ENCODE data around the gene WRAP73. TPM values are rescaled to one million over a fixed set of nuclear protein-coding genes. Genes with fewer than 3 reads are reported as not detected.

Gene WRAP73
- total RNA-seq, result 10 to 100 TPM; 22.1 to 24.9 TPM

- H3K27ac ChIP-seq, result no peak within 1 kb of the TSS
These were observed at the start of gene WRAP73 for GRCh38 chr1:3649342-3650247. TSS of gene WRAP73 (minus strand) at chr1:3650103. CDS start at chr1:3649999, 104 bp downstream.

GRCh38 chr1:3699596-3699995 lies 49.7 kb upstream of the WRAP73 start:
- H3K4me3 ChIP-seq, result no peak overlapping the region
- H3K27me3 ChIP-seq (replicated peaks; ENCODE audit: insufficient read depth), result no peaks in the 10 kb centered on the region
- H3K27ac ChIP-seq, result no peak overlapping the region
- H3K9me3 ChIP-seq, result no peaks in the 10 kb centered on the region
- H3K4me1 ChIP-seq (ENCODE audit: control insufficient read depth in 1 of 2, low read depth in 2 of 2), result peaks cover 0 to 5% of the 10 kb centered on the region in 2 donors
- no peaks in the 10 kb centered on the region for H3K36me3 ChIP-seq
- no peak for DNase-seq (ENCODE audit: low spot score)
- ATAC-seq (ENCODE audit: insufficient number of reproducible peaks, low FRiP score, low read depth), result no peak
- no peak for TF ChIP-seq CTCF (IDR thresholded peaks at IDR 0.05)

More at GRCh38 chr1:3649342-3650247, at the start of gene WRAP73:
- Histone ChIP-seq H3K9me3 (no peaks in the 10 kb centered on the region), H3K36me3 (peaks cover 25% of the 10 kb centered on the region), H3K4me3 (peak within 1 kb of the TSS; percentile 88), H3K4me1 (ENCODE audit: control insufficient read depth in 1 of 2, low read depth in 2 of 2) (peaks cover 17 to 36% of the 10 kb centered on the region in 2 donors), H3K27me3 (replicated peaks; ENCODE audit: insufficient read depth) (peaks cover 25% of the 10 kb centered on the region)
- TF ChIP-seq CTCF (IDR thresholded peaks at IDR 0.05), result no peak
- ATAC-seq (ENCODE audit: insufficient number of reproducible peaks, low FRiP score, low read depth) (peak; percentile 87), DNase-seq (ENCODE audit: low spot score) (peak; percentile 69)

- H3K36me3 ChIP-seq, result no peaks in the 10 kb centered on the region
- TF ChIP-seq CTCF (IDR thresholded peaks at IDR 0.05), result no peak
- no peak overlapping the region for H3K27ac ChIP-seq
- ATAC-seq (ENCODE audit: insufficient number of reproducible peaks, low FRiP score, low read depth) (no peak), DNase-seq (ENCODE audit: low spot score) (no peak)
- H3K4me1 ChIP-seq (ENCODE audit: control insufficient read depth in 1 of 2, low read depth in 2 of 2), result peaks cover 0 to 5% of the 10 kb centered on the region in 2 donors
- H3K9me3 ChIP-seq, result no peaks in the 10 kb centered on the region
- H3K4me3 ChIP-seq, result no peak overlapping the region
- no peaks in the 10 kb centered on the region for H3K27me3 ChIP-seq (replicated peaks; ENCODE audit: insufficient read depth)
These were observed 48.9 kb upstream of the WRAP73 start for GRCh38 chr1:3698660-3699408.

GRCh38 chr1:3697810-3698209 lies 47.9 kb upstream of the WRAP73 start:
- H3K9me3 ChIP-seq, result no peaks in the 10 kb centered on the region
- no peak for TF ChIP-seq CTCF (IDR thresholded peaks at IDR 0.05)
- no peak for DNase-seq (ENCODE audit: low spot score)
- no peak overlapping the region for H3K4me3 ChIP-seq
- H3K27ac ChIP-seq, result no peak overlapping the region
- no peak for ATAC-seq (ENCODE audit: insufficient number of reproducible peaks, low FRiP score, low read depth)
- no peaks in the 10 kb centered on the region for H3K27me3 ChIP-seq (replicated peaks; ENCODE audit: insufficient read depth)
- H3K36me3 ChIP-seq, result no peaks in the 10 kb centered on the region
- peaks cover 0 to 5% of the 10 kb centered on the region in 2 donors for H3K4me1 ChIP-seq (ENCODE audit: control insufficient read depth in 1 of 2, low read depth in 2 of 2)

- H3K9me3 ChIP-seq, result no peaks in the 10 kb centered on the region
- no peak overlapping the region for H3K27ac ChIP-seq
- H3K4me1 ChIP-seq (ENCODE audit: control insufficient read depth in 1 of 2, low read depth in 2 of 2), result peaks cover 0 to 5% of the 10 kb centered on the region in 2 donors
- H3K4me3 ChIP-seq, result no peak overlapping the region
- H3K27me3 ChIP-seq (replicated peaks; ENCODE audit: insufficient read depth), result no peaks in the 10 kb centered on the region
- TF ChIP-seq CTCF (IDR thresholded peaks at IDR 0.05), result no peak
- DNase-seq (ENCODE audit: low spot score) (no peak), ATAC-seq (ENCODE audit: insufficient number of reproducible peaks, low FRiP score, low read depth) (no peak)
- H3K36me3 ChIP-seq, result no peaks in the 10 kb centered on the region
These were observed 47.2 kb upstream of the WRAP73 start for GRCh38 chr1:3697104-3697503.

Measured in thoracic aorta (tissue), 2 donors.